WTC11 (cell line): ENCODE measurements around the gene LILRB1.

ENCODE experiments used
- FOXP1 ChIP-seq: sonication (generic); formaldehyde crosslinking; IDR thresholded peaks from 2 replicates; pipeline ENCODE4 v1.8.0; 2022; ENCODE audit warnings: missing genetic modification reagents, mild to moderate bottlenecking, moderate library complexity, borderline replicate concordance
- JUN ChIP-seq: sonication (generic); formaldehyde crosslinking; IDR thresholded peaks from 2 replicates; pipeline ENCODE4 v1.8.0; 2023; ENCODE audit warnings: mild to moderate bottlenecking, missing genetic modification reagents
- ZNF232 ChIP-seq: sonication (generic); formaldehyde crosslinking; IDR thresholded peaks from 2 replicates; pipeline ENCODE4 v1.8.0; 2022; ENCODE audit warnings: mild to moderate bottlenecking, missing genetic modification reagents
- ZNF423 ChIP-seq: fragments of 250-450 bp; sonication (Bioruptor Pico); IDR thresholded peaks from 2 replicates; pipeline ENCODE4 v2.1.2; 2022; ENCODE audit warnings: mild to moderate bottlenecking, moderate library complexity
- TF ChIP-seq, protein P1 (sequence below): sonication (generic); formaldehyde crosslinking; conservative IDR thresholded peaks from 2 replicates; pipeline ENCODE4 v1.8.1; 2022; ENCODE audit warnings: mild to moderate bottlenecking, missing genetic modification reagents
- TF ChIP-seq, protein P2 (sequence below): fragments of 200-600 bp; IDR thresholded peaks from 2 replicates; pipeline ENCODE4 v1.8.0; 2022; ENCODE audit warnings: antibody characterized with exemption
- TF ChIP-seq, protein P3 (sequence below): sonication (generic); formaldehyde crosslinking; IDR thresholded peaks from 2 replicates; pipeline ENCODE4 v1.8.1; 2022; ENCODE audit warnings: mild to moderate bottlenecking, moderate library complexity, missing genetic modification reagents
- TF ChIP-seq, protein P4 (sequence below): sonication (generic); formaldehyde crosslinking; IDR thresholded peaks from 2 replicates; pipeline ENCODE4 v1.8.1; 2023; ENCODE audit warnings: mild to moderate bottlenecking, missing genetic modification reagents, moderate library complexity
- TF ChIP-seq, protein P5 (sequence below): sonication (generic); formaldehyde crosslinking; IDR thresholded peaks from 2 replicates; pipeline ENCODE4 v1.8.0; 2022; ENCODE audit warnings: mild to moderate bottlenecking, missing genetic modification reagents
- TF ChIP-seq, protein P6 (sequence below): sonication (generic); formaldehyde crosslinking; IDR thresholded peaks from 2 replicates; pipeline ENCODE4 v1.8.0; 2022; ENCODE audit warnings: mild to moderate bottlenecking, missing genetic modification reagents
- TF ChIP-seq, protein P7 (sequence below): sonication (generic); formaldehyde crosslinking; IDR thresholded peaks from 2 replicates; pipeline ENCODE4 v1.8.1; 2023; ENCODE audit warnings: mild to moderate bottlenecking, missing genetic modification reagents, borderline replicate concordance
- TF ChIP-seq, protein P8 (sequence below): sonication (generic); formaldehyde crosslinking; IDR thresholded peaks from 2 replicates; pipeline ENCODE4 v1.8.1; 2023; ENCODE audit warnings: mild to moderate bottlenecking, moderate library complexity, missing genetic modification reagents
- TF ChIP-seq, protein P9 (sequence below): sonication (generic); formaldehyde crosslinking; IDR thresholded peaks from 2 replicates; pipeline ENCODE4 v1.8.0; 2022; ENCODE audit warnings: mild to moderate bottlenecking, missing genetic modification reagents
- TF ChIP-seq, protein P10 (sequence below): sonication (generic); formaldehyde crosslinking; IDR thresholded peaks from 2 replicates; pipeline ENCODE4 v1.8.1; 2022; ENCODE audit warnings: low read depth, missing genetic modification reagents, borderline replicate concordance

DNA sequence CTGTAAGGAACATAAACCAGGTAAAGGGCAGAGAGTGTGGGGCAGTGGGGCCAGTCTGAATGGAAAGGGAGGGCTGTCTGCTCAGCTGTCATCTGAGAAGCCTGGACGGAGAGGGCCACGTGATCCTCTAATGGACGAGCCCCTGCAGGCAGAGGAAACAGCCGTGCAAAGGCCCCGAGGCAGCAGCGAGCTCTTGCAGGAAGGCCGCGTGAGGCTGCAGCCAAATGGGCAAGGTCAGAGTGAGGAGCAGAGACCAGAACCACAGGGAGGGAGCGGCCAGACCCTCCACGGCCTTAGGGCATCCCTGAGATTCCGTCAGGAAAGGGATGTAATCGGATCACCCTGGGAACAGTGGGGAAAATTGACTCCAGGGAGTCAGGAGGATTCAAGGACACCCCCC, 36.9 kb downstream of the LILRB1 start:
- TF ChIP-seq, protein P1, sequence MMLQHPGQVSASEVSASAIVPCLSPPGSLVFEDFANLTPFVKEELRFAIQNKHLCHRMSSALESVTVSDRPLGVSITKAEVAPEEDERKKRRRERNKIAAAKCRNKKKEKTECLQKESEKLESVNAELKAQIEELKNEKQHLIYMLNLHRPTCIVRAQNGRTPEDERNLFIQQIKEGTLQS (CRISPR knock-in tag): no peak
- TF ChIP-seq, protein P2, sequence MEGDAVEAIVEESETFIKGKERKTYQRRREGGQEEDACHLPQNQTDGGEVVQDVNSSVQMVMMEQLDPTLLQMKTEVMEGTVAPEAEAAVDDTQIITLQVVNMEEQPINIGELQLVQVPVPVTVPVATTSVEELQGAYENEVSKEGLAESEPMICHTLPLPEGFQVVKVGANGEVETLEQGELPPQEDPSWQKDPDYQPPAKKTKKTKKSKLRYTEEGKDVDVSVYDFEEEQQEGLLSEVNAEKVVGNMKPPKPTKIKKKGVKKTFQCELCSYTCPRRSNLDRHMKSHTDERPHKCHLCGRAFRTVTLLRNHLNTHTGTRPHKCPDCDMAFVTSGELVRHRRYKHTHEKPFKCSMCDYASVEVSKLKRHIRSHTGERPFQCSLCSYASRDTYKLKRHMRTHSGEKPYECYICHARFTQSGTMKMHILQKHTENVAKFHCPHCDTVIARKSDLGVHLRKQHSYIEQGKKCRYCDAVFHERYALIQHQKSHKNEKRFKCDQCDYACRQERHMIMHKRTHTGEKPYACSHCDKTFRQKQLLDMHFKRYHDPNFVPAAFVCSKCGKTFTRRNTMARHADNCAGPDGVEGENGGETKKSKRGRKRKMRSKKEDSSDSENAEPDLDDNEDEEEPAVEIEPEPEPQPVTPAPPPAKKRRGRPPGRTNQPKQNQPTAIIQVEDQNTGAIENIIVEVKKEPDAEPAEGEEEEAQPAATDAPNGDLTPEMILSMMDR: no peak
- TF ChIP-seq, protein P3, sequence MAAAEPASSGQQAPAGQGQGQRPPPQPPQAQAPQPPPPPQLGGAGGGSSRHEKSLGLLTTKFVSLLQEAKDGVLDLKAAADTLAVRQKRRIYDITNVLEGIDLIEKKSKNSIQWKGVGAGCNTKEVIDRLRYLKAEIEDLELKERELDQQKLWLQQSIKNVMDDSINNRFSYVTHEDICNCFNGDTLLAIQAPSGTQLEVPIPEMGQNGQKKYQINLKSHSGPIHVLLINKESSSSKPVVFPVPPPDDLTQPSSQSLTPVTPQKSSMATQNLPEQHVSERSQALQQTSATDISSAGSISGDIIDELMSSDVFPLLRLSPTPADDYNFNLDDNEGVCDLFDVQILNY: no peak
- TF ChIP-seq, protein P4, sequence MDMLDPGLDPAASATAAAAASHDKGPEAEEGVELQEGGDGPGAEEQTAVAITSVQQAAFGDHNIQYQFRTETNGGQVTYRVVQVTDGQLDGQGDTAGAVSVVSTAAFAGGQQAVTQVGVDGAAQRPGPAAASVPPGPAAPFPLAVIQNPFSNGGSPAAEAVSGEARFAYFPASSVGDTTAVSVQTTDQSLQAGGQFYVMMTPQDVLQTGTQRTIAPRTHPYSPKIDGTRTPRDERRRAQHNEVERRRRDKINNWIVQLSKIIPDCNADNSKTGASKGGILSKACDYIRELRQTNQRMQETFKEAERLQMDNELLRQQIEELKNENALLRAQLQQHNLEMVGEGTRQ: no peak
- TF ChIP-seq, protein P5, sequence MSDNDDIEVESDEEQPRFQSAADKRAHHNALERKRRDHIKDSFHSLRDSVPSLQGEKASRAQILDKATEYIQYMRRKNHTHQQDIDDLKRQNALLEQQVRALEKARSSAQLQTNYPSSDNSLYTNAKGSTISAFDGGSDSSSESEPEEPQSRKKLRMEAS (CRISPR knock-in tag): no peak
- TF ChIP-seq JUN (CRISPR knock-in tag) (no peak), ZNF232 (CRISPR knock-in tag) (no peak), ZNF423 (CRISPR knock-in tag) (no peak), FOXP1 (CRISPR knock-in tag) (no peak)
- TF ChIP-seq, protein P6, sequence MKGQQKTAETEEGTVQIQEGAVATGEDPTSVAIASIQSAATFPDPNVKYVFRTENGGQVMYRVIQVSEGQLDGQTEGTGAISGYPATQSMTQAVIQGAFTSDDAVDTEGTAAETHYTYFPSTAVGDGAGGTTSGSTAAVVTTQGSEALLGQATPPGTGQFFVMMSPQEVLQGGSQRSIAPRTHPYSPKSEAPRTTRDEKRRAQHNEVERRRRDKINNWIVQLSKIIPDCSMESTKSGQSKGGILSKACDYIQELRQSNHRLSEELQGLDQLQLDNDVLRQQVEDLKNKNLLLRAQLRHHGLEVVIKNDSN: no peak
- TF ChIP-seq, protein P7, sequence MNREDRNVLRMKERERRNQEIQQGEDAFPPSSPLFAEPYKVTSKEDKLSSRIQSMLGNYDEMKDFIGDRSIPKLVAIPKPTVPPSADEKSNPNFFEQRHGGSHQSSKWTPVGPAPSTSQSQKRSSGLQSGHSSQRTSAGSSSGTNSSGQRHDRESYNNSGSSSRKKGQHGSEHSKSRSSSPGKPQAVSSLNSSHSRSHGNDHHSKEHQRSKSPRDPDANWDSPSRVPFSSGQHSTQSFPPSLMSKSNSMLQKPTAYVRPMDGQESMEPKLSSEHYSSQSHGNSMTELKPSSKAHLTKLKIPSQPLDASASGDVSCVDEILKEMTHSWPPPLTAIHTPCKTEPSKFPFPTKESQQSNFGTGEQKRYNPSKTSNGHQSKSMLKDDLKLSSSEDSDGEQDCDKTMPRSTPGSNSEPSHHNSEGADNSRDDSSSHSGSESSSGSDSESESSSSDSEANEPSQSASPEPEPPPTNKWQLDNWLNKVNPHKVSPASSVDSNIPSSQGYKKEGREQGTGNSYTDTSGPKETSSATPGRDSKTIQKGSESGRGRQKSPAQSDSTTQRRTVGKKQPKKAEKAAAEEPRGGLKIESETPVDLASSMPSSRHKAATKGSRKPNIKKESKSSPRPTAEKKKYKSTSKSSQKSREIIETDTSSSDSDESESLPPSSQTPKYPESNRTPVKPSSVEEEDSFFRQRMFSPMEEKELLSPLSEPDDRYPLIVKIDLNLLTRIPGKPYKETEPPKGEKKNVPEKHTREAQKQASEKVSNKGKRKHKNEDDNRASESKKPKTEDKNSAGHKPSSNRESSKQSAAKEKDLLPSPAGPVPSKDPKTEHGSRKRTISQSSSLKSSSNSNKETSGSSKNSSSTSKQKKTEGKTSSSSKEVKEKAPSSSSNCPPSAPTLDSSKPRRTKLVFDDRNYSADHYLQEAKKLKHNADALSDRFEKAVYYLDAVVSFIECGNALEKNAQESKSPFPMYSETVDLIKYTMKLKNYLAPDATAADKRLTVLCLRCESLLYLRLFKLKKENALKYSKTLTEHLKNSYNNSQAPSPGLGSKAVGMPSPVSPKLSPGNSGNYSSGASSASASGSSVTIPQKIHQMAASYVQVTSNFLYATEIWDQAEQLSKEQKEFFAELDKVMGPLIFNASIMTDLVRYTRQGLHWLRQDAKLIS (CRISPR knock-in tag): no peak
- TF ChIP-seq, protein P8, sequence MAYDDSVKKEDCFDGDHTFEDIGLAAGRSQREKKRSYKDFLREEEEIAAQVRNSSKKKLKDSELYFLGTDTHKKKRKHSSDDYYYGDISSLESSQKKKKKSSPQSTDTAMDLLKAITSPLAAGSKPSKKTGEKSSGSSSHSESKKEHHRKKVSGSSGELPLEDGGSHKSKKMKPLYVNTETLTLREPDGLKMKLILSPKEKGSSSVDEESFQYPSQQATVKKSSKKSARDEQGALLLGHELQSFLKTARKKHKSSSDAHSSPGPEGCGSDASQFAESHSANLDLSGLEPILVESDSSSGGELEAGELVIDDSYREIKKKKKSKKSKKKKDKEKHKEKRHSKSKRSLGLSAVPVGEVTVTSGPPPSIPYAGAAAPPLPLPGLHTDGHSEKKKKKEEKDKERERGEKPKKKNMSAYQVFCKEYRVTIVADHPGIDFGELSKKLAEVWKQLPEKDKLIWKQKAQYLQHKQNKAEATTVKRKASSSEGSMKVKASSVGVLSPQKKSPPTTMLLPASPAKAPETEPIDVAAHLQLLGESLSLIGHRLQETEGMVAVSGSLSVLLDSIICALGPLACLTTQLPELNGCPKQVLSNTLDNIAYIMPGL (CRISPR knock-in tag): no peak
- TF ChIP-seq, protein P9, sequence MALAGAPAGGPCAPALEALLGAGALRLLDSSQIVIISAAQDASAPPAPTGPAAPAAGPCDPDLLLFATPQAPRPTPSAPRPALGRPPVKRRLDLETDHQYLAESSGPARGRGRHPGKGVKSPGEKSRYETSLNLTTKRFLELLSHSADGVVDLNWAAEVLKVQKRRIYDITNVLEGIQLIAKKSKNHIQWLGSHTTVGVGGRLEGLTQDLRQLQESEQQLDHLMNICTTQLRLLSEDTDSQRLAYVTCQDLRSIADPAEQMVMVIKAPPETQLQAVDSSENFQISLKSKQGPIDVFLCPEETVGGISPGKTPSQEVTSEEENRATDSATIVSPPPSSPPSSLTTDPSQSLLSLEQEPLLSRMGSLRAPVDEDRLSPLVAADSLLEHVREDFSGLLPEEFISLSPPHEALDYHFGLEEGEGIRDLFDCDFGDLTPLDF: no peak
- TF ChIP-seq, protein P10, sequence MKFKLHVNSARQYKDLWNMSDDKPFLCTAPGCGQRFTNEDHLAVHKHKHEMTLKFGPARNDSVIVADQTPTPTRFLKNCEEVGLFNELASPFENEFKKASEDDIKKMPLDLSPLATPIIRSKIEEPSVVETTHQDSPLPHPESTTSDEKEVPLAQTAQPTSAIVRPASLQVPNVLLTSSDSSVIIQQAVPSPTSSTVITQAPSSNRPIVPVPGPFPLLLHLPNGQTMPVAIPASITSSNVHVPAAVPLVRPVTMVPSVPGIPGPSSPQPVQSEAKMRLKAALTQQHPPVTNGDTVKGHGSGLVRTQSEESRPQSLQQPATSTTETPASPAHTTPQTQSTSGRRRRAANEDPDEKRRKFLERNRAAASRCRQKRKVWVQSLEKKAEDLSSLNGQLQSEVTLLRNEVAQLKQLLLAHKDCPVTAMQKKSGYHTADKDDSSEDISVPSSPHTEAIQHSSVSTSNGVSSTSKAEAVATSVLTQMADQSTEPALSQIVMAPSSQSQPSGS (CRISPR knock-in tag): no peak
